ENCODE measurements around the gene MPST.

Gene MPST

DNA sequence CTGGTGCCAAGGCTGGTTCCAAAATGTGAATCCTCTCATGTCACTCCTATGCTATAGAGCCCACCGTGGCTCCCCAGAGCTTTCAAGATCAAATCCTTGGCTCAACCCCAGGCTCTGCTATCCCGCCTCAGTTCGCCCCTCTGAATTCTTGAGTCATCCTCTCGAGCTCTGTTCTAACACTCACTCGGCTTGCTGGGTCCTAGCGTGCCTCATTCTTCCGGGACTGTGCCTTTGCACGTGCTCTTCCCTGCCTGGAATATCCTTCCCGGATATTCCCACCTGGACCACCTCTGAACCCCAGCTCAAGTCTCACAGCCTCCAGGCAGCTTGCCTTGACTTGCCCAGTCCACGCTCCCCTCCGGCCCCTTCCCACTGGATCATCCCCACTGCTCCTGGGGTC is 45.0 kb downstream of the MPST start:
- Histone ChIP-seq H3K4me3 (ENCODE audit: low read length, poor library complexity, severe bottlenecking) (no peak overlapping the region), H3F3A (ENCODE audit: low read depth) (no peaks in the 10 kb centered on the region), H3K9me3 (ENCODE audit: insufficient read depth, low read depth, low read length) (no peaks in the 10 kb centered on the region), H2AFZ (ENCODE audit: low read length) (no peak overlapping the region), H4K20me1 (ENCODE audit: insufficient read depth, low read length, poor library complexity, severe bottlenecking) (no peaks in the 10 kb centered on the region), H3K79me2 (ENCODE audit: insufficient read depth, low read length) (no peaks in the 10 kb centered on the region), H3K4me2 (ENCODE audit: low read depth, low read length, poor library complexity, severe bottlenecking) (no peak overlapping the region), H3K9ac (ENCODE audit: low read depth, low read length, poor library complexity, severe bottlenecking) (no peak overlapping the region), H3K36me3 (ENCODE audit: insufficient read depth, low read length) (no peaks in the 10 kb centered on the region), H3K9me2 (replicated peaks; ENCODE audit: low read depth, low read length) (no peaks in the 10 kb centered on the region), H3K27me3 (ENCODE audit: insufficient read depth, low read length, poor library complexity, severe bottlenecking) (no peaks in the 10 kb centered on the region), H3K4me1 (ENCODE audit: insufficient read depth, low read length, poor library complexity, severe bottlenecking) (peaks cover 6% of the 10 kb centered on the region)
- no peak for TF ChIP-seq EZH2phosphoT487 (IDR thresholded peaks at IDR 0.05; ENCODE audit: borderline replicate concordance)
- TF ChIP-seq, protein P1, sequence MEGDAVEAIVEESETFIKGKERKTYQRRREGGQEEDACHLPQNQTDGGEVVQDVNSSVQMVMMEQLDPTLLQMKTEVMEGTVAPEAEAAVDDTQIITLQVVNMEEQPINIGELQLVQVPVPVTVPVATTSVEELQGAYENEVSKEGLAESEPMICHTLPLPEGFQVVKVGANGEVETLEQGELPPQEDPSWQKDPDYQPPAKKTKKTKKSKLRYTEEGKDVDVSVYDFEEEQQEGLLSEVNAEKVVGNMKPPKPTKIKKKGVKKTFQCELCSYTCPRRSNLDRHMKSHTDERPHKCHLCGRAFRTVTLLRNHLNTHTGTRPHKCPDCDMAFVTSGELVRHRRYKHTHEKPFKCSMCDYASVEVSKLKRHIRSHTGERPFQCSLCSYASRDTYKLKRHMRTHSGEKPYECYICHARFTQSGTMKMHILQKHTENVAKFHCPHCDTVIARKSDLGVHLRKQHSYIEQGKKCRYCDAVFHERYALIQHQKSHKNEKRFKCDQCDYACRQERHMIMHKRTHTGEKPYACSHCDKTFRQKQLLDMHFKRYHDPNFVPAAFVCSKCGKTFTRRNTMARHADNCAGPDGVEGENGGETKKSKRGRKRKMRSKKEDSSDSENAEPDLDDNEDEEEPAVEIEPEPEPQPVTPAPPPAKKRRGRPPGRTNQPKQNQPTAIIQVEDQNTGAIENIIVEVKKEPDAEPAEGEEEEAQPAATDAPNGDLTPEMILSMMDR (conservative IDR thresholded peaks at IDR 0.05; ENCODE audit: low read length) = no peak

DNA sequence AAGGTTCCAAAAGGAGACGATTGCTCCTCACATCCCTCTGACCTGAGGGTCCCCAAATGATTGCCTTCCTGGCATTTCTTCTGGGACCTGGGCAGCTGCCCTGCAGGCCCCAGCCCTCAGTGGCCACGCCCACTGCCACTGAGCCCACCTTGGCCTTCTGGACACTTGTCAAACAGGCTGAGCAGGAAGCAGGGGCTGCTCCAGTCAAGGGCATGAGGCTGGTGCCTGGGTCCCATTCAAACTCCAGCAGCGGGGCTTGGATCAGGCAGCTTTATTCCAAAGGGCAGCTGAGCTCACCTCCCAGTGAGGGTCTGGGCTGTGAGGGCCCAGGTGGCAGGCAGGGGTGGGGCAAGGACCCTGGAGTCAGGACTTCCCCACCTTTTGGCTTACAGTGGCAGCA is 45.6 kb downstream of the MPST start:
- H2AFZ ChIP-seq (ENCODE audit: low read length) = no peak overlapping the region
- H3K4me2 ChIP-seq (ENCODE audit: low read depth, low read length, poor library complexity, severe bottlenecking) = no peak overlapping the region

GRCh38 chr22:37065961-37066360 is 46.4 kb downstream of the MPST start:
- Histone ChIP-seq H3K9me3 (ENCODE audit: insufficient read depth, low read depth, low read length) (no peaks in the 10 kb centered on the region), H3K9ac (ENCODE audit: low read depth, low read length, poor library complexity, severe bottlenecking) (no peak overlapping the region), H3F3A (ENCODE audit: low read depth) (no peaks in the 10 kb centered on the region), H4K20me1 (ENCODE audit: insufficient read depth, low read length, poor library complexity, severe bottlenecking) (no peaks in the 10 kb centered on the region), H2AFZ (ENCODE audit: low read length) (no peak overlapping the region), H3K36me3 (ENCODE audit: insufficient read depth, low read length) (no peaks in the 10 kb centered on the region), H3K4me1 (ENCODE audit: insufficient read depth, low read length, poor library complexity, severe bottlenecking) (no peaks in the 10 kb centered on the region), H3K9me2 (replicated peaks; ENCODE audit: low read depth, low read length) (no peaks in the 10 kb centered on the region), H3K4me2 (ENCODE audit: low read depth, low read length, poor library complexity, severe bottlenecking) (no peak overlapping the region), H3K79me2 (ENCODE audit: insufficient read depth, low read length) (no peaks in the 10 kb centered on the region), H3K27me3 (ENCODE audit: insufficient read depth, low read length, poor library complexity, severe bottlenecking) (no peaks in the 10 kb centered on the region), H3K4me3 (ENCODE audit: low read length, poor library complexity, severe bottlenecking) (no peak overlapping the region)
- TF ChIP-seq EZH2phosphoT487 (IDR thresholded peaks at IDR 0.05; ENCODE audit: borderline replicate concordance) = no peak
- TF ChIP-seq, protein P1 (conservative IDR thresholded peaks at IDR 0.05; ENCODE audit: low read length) = no peak

More for the DNA sequence above, 45.6 kb downstream of the MPST start:
- TF ChIP-seq, protein P1 (conservative IDR thresholded peaks at IDR 0.05; ENCODE audit: low read length) = no peak
- no peak for TF ChIP-seq EZH2phosphoT487 (IDR thresholded peaks at IDR 0.05; ENCODE audit: borderline replicate concordance)
- no peak overlapping the region for H3K4me3 ChIP-seq (ENCODE audit: low read length, poor library complexity, severe bottlenecking)
- no peaks in the 10 kb centered on the region for H3K9me3 ChIP-seq (ENCODE audit: insufficient read depth, low read depth, low read length)
- no peak overlapping the region for H3K9ac ChIP-seq (ENCODE audit: low read depth, low read length, poor library complexity, severe bottlenecking)
- H3K36me3 ChIP-seq (ENCODE audit: insufficient read depth, low read length) = no peaks in the 10 kb centered on the region
- H3K27me3 ChIP-seq (ENCODE audit: insufficient read depth, low read length, poor library complexity, severe bottlenecking) = no peaks in the 10 kb centered on the region
- peaks cover under 1% of the 10 kb centered on the region for H3K4me1 ChIP-seq (ENCODE audit: insufficient read depth, low read length, poor library complexity, severe bottlenecking)
- H3K79me2 ChIP-seq (ENCODE audit: insufficient read depth, low read length) = no peaks in the 10 kb centered on the region
- no peaks in the 10 kb centered on the region for H3K9me2 ChIP-seq (replicated peaks; ENCODE audit: low read depth, low read length)
- H4K20me1 ChIP-seq (ENCODE audit: insufficient read depth, low read length, poor library complexity, severe bottlenecking) = no peaks in the 10 kb centered on the region
- H3F3A ChIP-seq (ENCODE audit: low read depth) = no peaks in the 10 kb centered on the region

Measured in Loucy (cell line).